HepG2 (cell line): ENCODE results near the gene SMIM11. TPM values are rescaled to one million over a fixed set of nuclear protein-coding genes. Genes with fewer than 3 reads are reported as not detected.
A peak's percentile ranks its signal among the peaks of the same experiment; 100 is the strongest.

Experiments used
- BHLHE40 ChIP-seq: IDR thresholded peaks from 2 replicates; pipeline ENCODE4 v1.6.1; 2011; ENCODE audit warnings: low read length, improper control_type of control experiment
- CHCHD3 ChIP-seq: sonication (generic); formaldehyde crosslinking; IDR thresholded peaks from 2 replicates; pipeline ENCODE4 v1.8.0; 2022; ENCODE audit warnings: mild to moderate bottlenecking, missing genetic modification reagents, moderate library complexity
- GABPB1 ChIP-seq: IDR thresholded peaks from 2 replicates; pipeline ENCODE4 v1.6.1; 2016; ENCODE audit warnings: mild to moderate bottlenecking, missing genetic modification reagents, moderate library complexity, missing compliant biosample characterization
- HDAC6 ChIP-seq: fragments of 200-600 bp; sonication (generic); IDR thresholded peaks from 2 replicates; pipeline ENCODE4 v1.7.0; 2017; ENCODE audit warnings: mild to moderate bottlenecking, antibody characterized with exemption, low read length, low read depth
- KAT2B ChIP-seq: fragments of 150-350 bp; IDR thresholded peaks from 2 replicates; pipeline ENCODE4 v1.6.1; 2014; ENCODE audit warnings: low read depth, low read length, borderline replicate concordance
- PAX8 ChIP-seq: sonication (generic); formaldehyde crosslinking; IDR thresholded peaks from 2 replicates; pipeline ENCODE4 v1.8.0; 2022; ENCODE audit warnings: mild to moderate bottlenecking, missing genetic modification reagents, borderline replicate concordance
- PHF20 ChIP-seq: sonication (generic); formaldehyde crosslinking; IDR thresholded peaks from 2 replicates; pipeline ENCODE4 v1.5.0; 2020; ENCODE audit warnings: mild to moderate bottlenecking, missing genetic modification reagents
- RXRA ChIP-seq: sonication (generic); formaldehyde crosslinking; IDR thresholded peaks from 2 replicates; pipeline ENCODE4 v1.5.1; 2020; ENCODE audit warnings: missing genetic modification reagents
- SOX6 ChIP-seq, 2 experiments: fragments of 450-650 bp in 1 of 2; sonication (generic) in 1 of 2; formaldehyde crosslinking in 1 of 2; IDR thresholded peaks; 2 replicates each; pipeline versions ENCODE4 v1.4.0 to v1.6.1; 2017 to 2020; ENCODE audit warnings: antibody characterized with exemption in 1 of 2, mild to moderate bottlenecking in 1 of 2, missing genetic modification reagents in 1 of 2
- YEATS2 ChIP-seq: sonication (generic); formaldehyde crosslinking; IDR thresholded peaks from 2 replicates; pipeline ENCODE4 v1.4.0; 2020; ENCODE audit warnings: missing genetic modification reagents, borderline replicate concordance
- ZBTB42 ChIP-seq: sonication (generic); formaldehyde crosslinking; IDR thresholded peaks from 2 replicates; pipeline ENCODE4 v1.5.0; 2020; ENCODE audit warnings: mild to moderate bottlenecking, missing genetic modification reagents
- ZEB1 ChIP-seq: IDR thresholded peaks from 2 replicates; pipeline ENCODE4 v1.6.1; 2012; ENCODE audit warnings: mild to moderate bottlenecking, low read depth, inconsistent platforms; ENCODE audit not compliant: insufficient replicate concordance
- ZMAT3 ChIP-seq: sonication (generic); formaldehyde crosslinking; conservative IDR thresholded peaks from 2 replicates; pipeline ENCODE4 v1.7.0; 2021; ENCODE audit warnings: missing genetic modification reagents
- ZMYM2 ChIP-seq: sonication (generic); formaldehyde crosslinking; IDR thresholded peaks from 2 replicates; pipeline ENCODE4 v1.8.0; 2022; ENCODE audit warnings: mild to moderate bottlenecking, missing genetic modification reagents
- ZMYM3 ChIP-seq: sonication (generic); formaldehyde crosslinking; IDR thresholded peaks from 2 replicates; pipeline ENCODE4 v1.5.1; 2020; ENCODE audit warnings: mild to moderate bottlenecking, missing genetic modification reagents
- ZNF260 ChIP-seq: sonication (generic); formaldehyde crosslinking; IDR thresholded peaks from 2 replicates; pipeline ENCODE4 v1.4.0; 2020; ENCODE audit warnings: missing genetic modification reagents, low read depth, mild to moderate bottlenecking, borderline replicate concordance
- ZNF296 ChIP-seq: sonication (generic); formaldehyde crosslinking; conservative IDR thresholded peaks from 2 replicates; pipeline ENCODE4 v1.5.0; 2020; ENCODE audit warnings: mild to moderate bottlenecking, missing genetic modification reagents
- ZNF543 ChIP-seq: sonication (generic); formaldehyde crosslinking; IDR thresholded peaks from 2 replicates; pipeline ENCODE4 v1.4.0; 2020; ENCODE audit warnings: mild to moderate bottlenecking, missing genetic modification reagents
- ZNF556 ChIP-seq: sonication (generic); formaldehyde crosslinking; IDR thresholded peaks from 2 replicates; pipeline ENCODE4 v1.4.0; 2020; ENCODE audit warnings: mild to moderate bottlenecking, missing genetic modification reagents, borderline replicate concordance
- ZNF563 ChIP-seq: sonication (generic); formaldehyde crosslinking; IDR thresholded peaks from 2 replicates; pipeline ENCODE4 v1.8.0; 2022; ENCODE audit warnings: mild to moderate bottlenecking, moderate library complexity, missing genetic modification reagents
- ZNF615 ChIP-seq: sonication (generic); formaldehyde crosslinking; IDR thresholded peaks from 2 replicates; pipeline ENCODE4 v1.5.0; 2020; ENCODE audit warnings: mild to moderate bottlenecking, missing genetic modification reagents, borderline replicate concordance
- ZNF713 ChIP-seq: sonication (generic); formaldehyde crosslinking; IDR thresholded peaks from 2 replicates; pipeline ENCODE4 v1.4.0; 2020; ENCODE audit warnings: mild to moderate bottlenecking, missing genetic modification reagents
- ZNF761 ChIP-seq: sonication (generic); formaldehyde crosslinking; conservative IDR thresholded peaks from 2 replicates; pipeline ENCODE4 v1.4.0; 2020; ENCODE audit warnings: mild to moderate bottlenecking, missing genetic modification reagents
- polyA plus RNA-seq, 8 experiments: library from polyadenylated mRNA; depleted of rRNA in 3 of 8; stranded (reverse) in 7 of 8; unstranded in 1 of 8; fragments of >200 nt; fragmentation: Illumina TruSeq in 4 of 8; extraction: Trizol in 4 of 8; gene quantifications; 2 replicates each; pipeline versions ENCODE4 v1.2.1 to v1.2.3, GENCODE V29; 2011 to 2016; ENCODE audit warnings: low read depth in 4 of 8, missing spikeins in 1 of 8, mixed read lengths in 1 of 8; ENCODE audit not compliant: insufficient read depth in 1 of 8
- total RNA-seq, 5 experiments: library from RNA; depleted of rRNA; stranded (reverse); fragments of >200 nt; fragmentation: Illumina TruSeq; extraction: Trizol; gene quantifications; 2 replicates each; pipeline ENCODE4 v1.2.3, GENCODE V29; 2016; ENCODE audit warnings: low read depth in 1 of 5
- TF ChIP-seq, protein P1 (sequence below): sonication (generic); formaldehyde crosslinking; IDR thresholded peaks from 2 replicates; pipeline ENCODE4 v1.4.0; 2020; ENCODE audit warnings: missing genetic modification reagents, low read depth, mild to moderate bottlenecking, borderline replicate concordance
- TF ChIP-seq, protein P2 (sequence below): sonication (generic); formaldehyde crosslinking; IDR thresholded peaks from 2 replicates; pipeline ENCODE4 v1.5.1; 2020; ENCODE audit warnings: missing genetic modification reagents, mild to moderate bottlenecking, borderline replicate concordance
- TF ChIP-seq, protein P3 (sequence below): sonication (generic); formaldehyde crosslinking; IDR thresholded peaks from 2 replicates; pipeline ENCODE4 v1.5.0; 2020; ENCODE audit warnings: mild to moderate bottlenecking, missing genetic modification reagents
- TF ChIP-seq, protein P4 (sequence below): sonication (generic); formaldehyde crosslinking; IDR thresholded peaks from 2 replicates; pipeline ENCODE4 v1.4.0; 2020; ENCODE audit warnings: mild to moderate bottlenecking, missing genetic modification reagents

Gene SMIM11
- total and polyA plus RNA-seq, 2 of the 13 experiments (the other 11 are each of a cell fraction or from before 2014, with no cell fraction given), result 6.4 to 18.9 TPM

DNA sequence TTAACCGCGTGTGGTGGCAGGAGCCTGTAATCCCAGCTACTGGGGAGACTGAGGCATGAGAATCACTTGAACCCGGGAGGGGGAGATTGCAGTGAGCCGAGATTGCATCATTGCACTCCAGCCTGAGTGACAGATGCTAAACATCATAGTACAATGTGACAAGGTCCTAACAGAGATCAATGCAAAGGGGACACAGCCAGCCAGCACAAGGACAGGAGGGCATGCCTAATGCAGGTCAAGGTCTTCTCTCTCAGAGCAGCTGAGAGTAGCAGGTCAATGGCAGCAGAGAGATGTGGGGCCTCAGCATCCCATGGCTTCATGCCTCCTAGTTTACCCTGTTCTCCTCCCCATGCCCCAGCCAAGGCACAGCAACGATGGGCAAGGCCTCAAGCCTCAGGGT is 3.0 kb upstream of the SMIM11 start (continued):
- TF ChIP-seq YEATS2 (no peak), ZNF556 (CRISPR knock-in tag) (peak; percentile 88), GABPB1 (CRISPR knock-in tag) (peak; percentile 53), ZNF761 (CRISPR knock-in tag) (0 out of 2 replicates have a peak, but pooled peaks have one; percentile 51), PAX8 (CRISPR knock-in tag) (0 out of 2 replicates have a peak, but pooled peaks have one; percentile 62), RXRA (CRISPR knock-in tag) (peak; percentile 91), PHF20 (no peak), BHLHE40 (no peak), ZNF543 (no peak), ZBTB42 (CRISPR knock-in tag) (0 out of 2 replicates have a peak, but pooled peaks have one; percentile 54), SOX6 (IDR thresholded peaks at IDR 0.05) (no peak), SOX6 (CRISPR knock-in tag; IDR thresholded peaks at IDR 0.05) (peak; percentile 91), ZNF260 (no peak), ZNF615 (no peak), ZEB1 (no peak), KAT2B (no peak), ZMYM3 (CRISPR knock-in tag) (peak; percentile 93), ZNF713 (no peak), CHCHD3 (CRISPR knock-in tag) (no peak), ZMYM2 (CRISPR knock-in tag) (peak; percentile 91), ZNF296 (CRISPR knock-in tag) (no peak), ZMAT3 (CRISPR knock-in tag) (no peak), HDAC6 (no peak), ZNF563 (no peak)
- TF ChIP-seq, protein P1, sequence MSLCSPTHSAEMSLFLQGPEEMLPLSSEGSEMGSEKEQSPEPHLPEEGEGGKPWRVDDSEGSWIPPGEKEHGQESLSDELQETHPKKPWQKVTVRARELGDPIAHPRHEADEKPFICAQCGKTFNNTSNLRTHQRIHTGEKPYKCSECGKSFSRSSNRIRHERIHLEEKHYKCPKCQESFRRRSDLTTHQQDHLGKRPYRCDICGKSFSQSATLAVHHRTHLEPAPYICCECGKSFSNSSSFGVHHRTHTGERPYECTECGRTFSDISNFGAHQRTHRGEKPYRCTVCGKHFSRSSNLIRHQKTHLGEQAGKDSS (CRISPR knock-in tag), result peak; percentile 64; the same call in 1 of the 2 replicates
- TF ChIP-seq, protein P2, sequence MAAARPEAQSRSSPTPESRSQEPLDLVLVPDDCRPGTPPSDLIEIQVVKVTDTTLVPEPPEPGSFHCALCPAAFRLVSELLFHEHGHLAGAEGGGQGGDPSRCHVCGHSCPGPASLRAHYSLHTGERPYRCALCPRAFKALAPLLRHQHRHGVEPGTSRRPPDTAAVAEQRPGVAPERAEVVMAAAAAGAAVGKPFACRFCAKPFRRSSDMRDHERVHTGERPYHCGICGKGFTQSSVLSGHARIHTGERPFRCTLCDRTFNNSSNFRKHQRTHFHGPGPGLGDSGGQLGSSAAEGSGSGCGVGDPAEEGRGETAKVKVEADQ (CRISPR knock-in tag), result no peak; the same call in 1 of the 2 replicates
- TF ChIP-seq, protein P3, sequence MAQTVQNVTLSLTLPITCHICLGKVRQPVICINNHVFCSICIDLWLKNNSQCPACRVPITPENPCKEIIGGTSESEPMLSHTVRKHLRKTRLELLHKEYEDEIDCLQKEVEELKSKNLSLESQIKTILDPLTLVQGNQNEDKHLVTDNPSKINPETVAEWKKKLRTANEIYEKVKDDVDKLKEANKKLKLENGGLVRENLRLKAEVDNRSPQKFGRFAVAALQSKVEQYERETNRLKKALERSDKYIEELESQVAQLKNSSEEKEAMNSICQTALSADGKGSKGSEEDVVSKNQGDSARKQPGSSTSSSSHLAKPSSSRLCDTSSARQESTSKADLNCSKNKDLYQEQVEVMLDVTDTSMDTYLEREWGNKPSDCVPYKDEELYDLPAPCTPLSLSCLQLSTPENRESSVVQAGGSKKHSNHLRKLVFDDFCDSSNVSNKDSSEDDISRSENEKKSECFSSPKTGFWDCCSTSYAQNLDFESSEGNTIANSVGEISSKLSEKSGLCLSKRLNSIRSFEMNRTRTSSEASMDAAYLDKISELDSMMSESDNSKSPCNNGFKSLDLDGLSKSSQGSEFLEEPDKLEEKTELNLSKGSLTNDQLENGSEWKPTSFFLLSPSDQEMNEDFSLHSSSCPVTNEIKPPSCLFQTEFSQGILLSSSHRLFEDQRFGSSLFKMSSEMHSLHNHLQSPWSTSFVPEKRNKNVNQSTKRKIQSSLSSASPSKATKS (CRISPR knock-in tag), result no peak
- TF ChIP-seq, protein P4, sequence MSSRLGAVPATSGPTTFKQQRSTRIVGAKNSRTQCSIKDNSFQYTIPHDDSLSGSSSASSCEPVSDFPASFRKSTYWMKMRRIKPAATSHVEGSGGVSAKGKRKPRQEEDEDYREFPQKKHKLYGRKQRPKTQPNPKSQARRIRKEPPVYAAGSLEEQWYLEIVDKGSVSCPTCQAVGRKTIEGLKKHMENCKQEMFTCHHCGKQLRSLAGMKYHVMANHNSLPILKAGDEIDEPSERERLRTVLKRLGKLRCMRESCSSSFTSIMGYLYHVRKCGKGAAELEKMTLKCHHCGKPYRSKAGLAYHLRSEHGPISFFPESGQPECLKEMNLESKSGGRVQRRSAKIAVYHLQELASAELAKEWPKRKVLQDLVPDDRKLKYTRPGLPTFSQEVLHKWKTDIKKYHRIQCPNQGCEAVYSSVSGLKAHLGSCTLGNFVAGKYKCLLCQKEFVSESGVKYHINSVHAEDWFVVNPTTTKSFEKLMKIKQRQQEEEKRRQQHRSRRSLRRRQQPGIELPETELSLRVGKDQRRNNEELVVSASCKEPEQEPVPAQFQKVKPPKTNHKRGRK (CRISPR knock-in tag), result no peak
